ENCODE measurements around the gene AATK.
"Not testable (repeated sequence)": the region's sequence is repeated elsewhere in the genome, so short reads cannot be mapped to it uniquely, and the experiment has no call there.

Gene AATK

GRCh38 chr17:81092518-81093095 lies 73.4 kb downstream of the AATK start:
- no peak for DNase-seq (ENCODE audit: low spot score)

- DNase-seq (ENCODE audit: low spot score) = no peak
These were observed 74.1 kb downstream of the AATK start for GRCh38 chr17:81091774-81092517.

GRCh38 chr17:81091154-81091553 lies 74.9 kb downstream of the AATK start:
- DNase-seq (ENCODE audit: low spot score) = no peak

- DNase-seq (ENCODE audit: low spot score) = peak; percentile 58
These were observed 75.5 kb downstream of the AATK start for GRCh38 chr17:81090361-81091136.

DNA sequence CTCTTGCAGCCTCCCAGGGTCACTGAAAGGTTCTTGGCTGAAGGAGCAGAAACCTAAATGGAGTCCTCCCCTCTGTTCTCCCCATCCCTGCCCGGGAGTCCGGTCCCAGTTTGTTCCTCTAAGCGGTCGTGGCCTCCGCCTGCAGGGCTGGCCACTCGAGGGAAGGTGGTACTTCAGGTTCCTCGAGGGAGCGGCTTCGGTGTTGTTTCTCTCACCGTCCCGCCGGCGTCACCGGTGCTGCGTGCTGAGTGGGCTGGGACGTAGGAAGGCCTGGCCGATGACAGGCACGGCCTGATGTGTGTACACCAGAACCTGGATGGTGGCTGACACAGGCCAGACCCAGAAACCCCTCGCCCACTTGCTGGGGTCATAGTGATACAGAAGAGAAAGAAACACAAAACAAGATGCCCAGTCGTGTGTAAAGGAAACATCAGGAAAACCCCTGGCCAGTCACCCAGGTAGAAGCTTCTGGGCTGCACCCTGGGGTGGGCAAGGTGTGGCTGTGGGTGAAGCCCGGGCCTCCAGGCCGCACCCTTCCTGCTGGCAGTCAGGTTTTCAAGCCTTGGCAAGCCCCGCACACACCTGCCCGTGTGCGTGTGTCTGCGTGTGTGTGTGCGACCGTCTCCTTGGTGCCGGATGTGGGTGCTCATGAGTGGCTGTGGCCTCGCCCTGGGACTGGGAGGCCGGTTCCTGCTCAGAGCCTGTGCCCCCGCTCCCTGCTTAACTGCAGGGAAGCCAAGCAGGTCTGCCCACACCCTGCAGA lies 79.1 kb downstream of the AATK start:
- no peak for DNase-seq (ENCODE audit: low spot score)

- DNase-seq (ENCODE audit: low spot score) = no peak
These were observed 80.6 kb downstream of the AATK start for GRCh38 chr17:81085420-81085911.

GRCh38 chr17:81084680-81085419 lies 81.2 kb downstream of the AATK start:
- DNase-seq (ENCODE audit: low spot score) = no peak

DNA sequence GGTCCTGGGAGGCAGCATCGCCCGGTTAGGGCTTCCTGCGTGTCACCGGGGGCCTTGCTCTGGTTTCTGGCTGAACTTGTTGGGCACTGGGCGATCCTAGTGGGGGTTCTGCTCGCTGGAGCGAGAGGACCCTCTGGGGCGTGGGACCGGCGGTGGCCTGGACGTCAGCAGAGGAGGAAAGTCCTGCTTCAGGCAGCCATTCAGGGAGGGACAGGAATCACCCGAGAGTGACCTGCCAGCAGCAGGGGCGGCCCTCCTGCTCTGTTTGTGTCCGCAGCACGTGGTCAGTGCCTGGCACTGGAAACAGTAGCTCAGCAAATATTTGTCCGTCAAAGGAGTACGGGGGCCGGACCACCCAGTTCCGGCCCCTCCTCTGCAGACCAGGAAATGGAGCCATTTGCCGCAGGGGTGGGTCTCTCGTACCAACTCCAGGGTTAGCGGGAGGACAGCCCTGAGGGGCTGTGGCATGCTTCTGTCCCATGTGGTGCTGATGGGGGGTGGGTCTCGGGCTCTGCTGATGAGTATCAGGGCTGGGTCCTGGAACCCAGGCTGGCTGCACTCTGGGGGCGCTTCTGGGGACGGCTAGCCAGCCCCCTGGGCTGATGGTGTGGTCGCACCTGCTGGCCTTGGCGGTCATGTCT lies 82.8 kb downstream of the AATK start:
- no peak for DNase-seq (ENCODE audit: low spot score)

GRCh38 chr17:81082177-81083073 lies 83.6 kb downstream of the AATK start:
- no peak for DNase-seq (ENCODE audit: low spot score)

- no peak for DNase-seq (ENCODE audit: low spot score)
These were observed 84.5 kb downstream of the AATK start for GRCh38 chr17:81081222-81082176.

DNA sequence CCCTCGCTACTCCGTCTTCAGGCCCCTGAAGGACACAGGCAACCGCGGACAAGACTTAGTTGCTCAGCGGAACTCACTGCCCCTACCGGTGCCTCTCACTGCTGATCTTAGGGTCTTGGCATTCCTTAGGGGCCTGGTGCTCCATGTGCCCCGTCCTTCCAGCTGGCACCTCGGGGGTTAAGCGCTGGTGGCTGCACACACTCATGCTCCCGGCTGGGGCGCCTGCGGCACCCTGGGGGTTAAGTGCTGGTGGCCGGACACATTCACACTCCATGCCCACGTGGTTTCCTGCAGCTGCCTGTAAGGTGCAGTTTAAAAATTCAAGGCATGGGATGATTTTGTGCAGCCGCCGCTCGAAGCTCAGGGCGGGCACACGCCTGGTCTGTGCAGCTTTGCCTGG lies 86.0 kb downstream of the AATK start:
- DNase-seq (ENCODE audit: low spot score) = no peak

- DNase-seq (ENCODE audit: low spot score) = not testable (repeated sequence)
These were observed 87.8 kb downstream of the AATK start for GRCh38 chr17:81078026-81078913.

DNA sequence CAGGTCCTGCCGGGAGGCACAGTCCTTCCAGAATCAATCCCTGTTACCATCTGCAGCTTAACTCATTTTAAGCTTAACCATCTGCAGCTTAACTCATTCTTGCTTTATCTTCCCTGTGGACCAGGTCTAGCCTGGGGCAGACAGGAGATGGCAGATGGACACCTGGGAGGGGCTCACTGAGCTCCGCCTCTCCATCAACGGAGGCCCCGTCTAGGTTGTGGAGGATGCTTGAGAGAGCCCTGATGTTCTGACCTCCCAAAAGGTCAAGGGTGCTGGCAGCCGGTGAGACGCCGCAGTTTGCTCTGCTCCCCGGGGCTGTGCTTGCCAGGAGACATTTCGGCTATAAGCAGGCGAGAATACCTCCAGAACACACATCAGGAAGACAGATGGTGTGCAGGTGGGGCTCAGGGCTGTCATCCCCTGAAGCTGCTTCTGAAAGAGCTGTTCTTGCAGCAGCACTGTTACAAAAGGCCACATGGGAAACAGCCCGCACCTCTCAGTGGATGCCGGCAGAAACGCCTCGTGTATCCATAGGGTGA lies 89.8 kb downstream of the AATK start:
- DNase-seq (ENCODE audit: low spot score) = no peak

DNA sequence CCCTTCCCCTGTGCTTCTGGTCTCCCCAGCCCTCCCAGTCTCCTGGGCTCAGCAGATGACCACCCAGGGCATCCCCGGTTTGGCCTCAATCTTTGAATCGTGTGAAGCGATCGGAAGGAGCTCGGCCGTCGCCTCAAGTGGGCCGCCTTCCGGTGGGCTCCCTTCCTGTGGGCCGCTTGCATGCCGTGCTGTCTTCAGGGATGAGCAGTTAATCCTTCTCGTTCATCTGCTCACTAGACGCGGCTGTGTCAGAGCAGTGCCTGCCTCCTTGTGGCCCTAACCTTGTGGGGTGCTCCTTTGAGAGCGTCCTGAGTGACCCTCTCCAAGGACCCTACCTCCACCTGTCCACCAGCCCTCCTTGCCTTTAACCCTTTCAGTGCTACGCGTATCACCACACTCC lies 90.7 kb downstream of the AATK start:
- DNase-seq (ENCODE audit: low spot score) = no peak

DNA sequence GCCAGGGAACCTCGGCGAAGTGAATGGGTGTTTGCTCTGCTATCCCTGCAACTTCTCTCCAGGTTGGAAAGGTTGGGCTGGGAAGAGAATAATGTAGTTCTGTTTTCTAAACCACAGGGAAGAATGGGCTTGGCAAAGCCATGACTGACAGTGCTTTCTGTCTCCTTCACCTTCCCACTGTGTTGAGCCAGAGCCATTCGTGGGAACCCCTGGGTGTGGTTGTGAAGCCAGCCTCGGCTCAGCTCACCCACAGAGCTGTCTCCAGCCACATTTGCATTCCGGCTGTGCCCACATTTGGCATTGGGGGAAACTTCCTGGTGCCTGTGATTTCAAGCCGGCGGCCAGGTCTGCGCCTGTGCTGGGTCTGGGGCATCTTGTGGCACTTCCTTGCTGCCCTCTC lies 91.1 kb downstream of the AATK start:
- no peak for DNase-seq (ENCODE audit: low spot score)

DNA sequence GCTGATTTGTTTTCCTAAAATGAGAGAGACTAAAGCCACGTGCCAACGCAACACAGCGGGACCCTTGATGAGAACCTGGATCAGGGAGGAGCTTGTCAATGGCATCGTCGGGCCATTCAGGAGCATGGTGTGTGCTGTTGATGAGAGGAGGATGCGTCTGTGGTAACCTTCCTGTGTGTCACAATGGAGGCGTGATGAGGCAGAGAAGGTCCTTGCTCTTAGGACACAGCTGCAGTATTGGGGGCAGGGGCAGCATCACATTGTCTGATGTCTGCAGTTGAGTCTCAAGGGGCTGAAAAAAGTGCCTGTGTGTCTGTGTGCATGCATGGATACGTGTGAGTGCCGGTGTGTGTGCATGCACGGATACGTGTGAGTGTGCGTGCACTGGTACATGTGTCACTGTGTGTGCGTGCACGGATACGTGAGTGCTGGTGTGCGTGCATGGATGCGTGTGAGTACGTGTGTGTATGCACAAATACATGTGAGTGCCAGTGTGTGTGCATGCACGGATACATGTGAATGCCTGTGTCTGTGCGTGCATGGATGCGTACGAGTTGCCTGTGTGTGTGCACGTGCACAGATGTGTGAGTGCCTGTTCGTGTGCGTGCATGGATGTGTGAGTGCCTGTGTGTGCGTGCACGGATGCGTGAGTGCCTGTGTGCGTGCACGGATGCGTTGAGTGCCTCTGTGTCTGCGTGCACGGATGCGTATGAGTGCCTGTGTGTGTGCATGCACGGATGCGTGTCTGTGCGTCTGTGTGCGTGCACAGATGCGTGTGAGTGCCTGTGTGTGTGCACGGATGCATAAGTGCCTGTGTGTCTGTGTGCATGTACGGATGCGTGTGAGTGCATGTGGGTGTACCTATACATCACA lies 91.8 kb downstream of the AATK start:
- DNase-seq (ENCODE audit: low spot score) = peak; percentile 25

Measured in NAMALWA (cell line).